Activated CD8-positive, alpha-beta memory T cell treated with anti-CD3 and anti-CD28 coated beads for 1 hour (primary cell): ENCODE measurements around the gene RPS17.
"Not testable (repeated sequence)": the region's sequence is repeated elsewhere in the genome, so short reads cannot be mapped to it uniquely, and the experiment has no call there.

Source experiments
- DNase-seq, 2 donors: peaks; one replicate each; pipeline ENCODE4 v3.0.0-alpha.2; 2020; ENCODE audit warnings: low read depth in 1 of 2; ENCODE audit errors: extremely low read depth in 1 of 2

The RPS17 gene

DNA sequence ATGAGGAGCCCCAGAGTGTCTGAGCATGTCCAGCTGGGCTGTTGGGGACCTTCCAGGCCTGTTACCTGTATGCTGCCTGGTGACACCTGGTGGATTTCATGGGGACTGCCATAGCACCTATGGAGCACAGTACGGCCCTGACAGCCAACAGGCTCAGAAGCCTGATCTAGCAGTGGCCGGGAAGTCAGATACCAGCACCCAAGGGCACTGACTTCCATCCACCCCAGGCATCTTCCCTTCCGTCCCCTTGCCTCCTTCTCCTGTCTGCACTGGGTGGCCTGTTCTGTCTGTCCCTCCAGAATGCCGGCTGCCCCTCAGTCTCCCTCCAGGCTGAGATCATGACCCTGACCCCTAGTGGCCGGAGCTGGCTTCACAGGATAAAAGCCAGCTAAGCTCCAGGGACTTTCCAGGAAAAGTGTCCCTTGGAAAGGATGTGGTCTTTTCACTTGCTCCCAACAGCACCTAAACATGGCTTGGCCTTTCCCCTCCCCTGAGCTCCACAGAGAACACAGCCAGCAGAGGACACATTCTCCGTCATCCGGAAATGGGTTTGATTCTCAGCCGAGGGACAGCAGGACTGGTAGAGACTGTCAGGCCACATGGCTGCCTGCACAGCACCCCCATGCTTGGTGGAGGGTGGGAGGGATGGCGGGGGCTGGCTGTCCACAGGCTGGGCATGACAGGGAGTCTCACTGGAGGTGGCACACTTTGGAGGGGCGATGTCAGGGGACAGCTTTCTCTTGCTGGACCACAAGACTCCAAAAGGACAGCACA, 9.5 kb downstream of the RPS17 start:
- DNase-seq = peak; percentile 22 to 37

DNA sequence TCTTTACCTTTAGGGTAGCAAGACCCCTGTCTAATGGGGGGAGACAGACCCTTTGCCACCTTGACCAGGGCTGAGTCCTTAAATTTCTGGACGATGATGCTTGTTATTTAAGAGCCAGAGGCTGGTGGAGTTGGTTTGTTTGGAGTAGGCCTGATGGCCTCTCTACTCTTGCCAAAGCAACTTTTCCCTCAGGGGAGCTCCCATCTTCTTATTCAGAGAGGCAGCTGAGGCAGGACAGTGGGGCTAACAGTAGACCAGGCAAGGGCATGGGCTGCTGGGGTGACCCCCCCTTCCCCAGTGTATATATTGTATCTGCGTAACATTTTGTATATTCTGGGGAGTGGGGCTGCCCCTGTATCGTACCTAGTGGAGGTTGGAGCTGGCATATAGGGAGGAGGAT, 10.3 kb downstream of the RPS17 start:
- no peak for DNase-seq

DNA sequence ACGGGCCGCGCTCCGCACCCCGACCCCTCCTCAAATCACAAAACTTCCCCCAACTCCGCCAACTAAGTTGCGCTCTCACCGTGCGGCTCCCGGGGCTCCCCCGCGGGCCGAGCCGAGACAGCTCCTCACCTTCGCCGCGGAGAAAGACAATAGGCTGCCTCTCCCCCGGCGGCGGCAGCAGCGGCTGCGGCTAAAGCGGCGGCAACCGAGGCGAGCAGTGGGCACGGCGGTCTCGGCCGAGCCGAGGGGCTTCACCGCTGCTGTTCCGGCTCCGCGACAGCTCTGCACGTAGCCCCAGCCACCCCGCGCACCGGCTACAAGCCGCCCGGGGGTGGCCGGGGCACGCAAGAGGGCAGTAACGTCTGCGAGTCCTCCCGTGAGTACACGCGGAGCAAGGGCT, 26.7 kb downstream of the RPS17 start:
- DNase-seq = not testable (repeated sequence)

DNA sequence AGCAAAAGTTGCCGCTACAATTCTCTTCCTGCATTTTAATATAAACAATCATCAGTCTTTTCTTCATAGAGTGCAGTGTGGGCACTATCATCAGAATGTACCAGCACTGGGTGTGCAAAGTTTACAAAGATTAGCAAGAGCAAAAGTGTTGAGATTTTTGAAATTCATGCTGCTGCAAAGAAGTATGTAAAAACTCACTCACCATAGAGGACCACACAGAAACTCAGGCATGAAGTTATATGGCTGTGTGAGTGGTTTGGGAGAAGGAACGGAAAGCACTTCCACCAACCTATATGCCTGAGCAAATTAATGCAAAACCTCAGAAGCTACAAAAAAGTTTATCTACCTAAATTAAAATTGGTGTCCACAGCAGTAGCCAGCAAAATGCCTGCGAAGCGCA, 32.6 kb downstream of the RPS17 start:
- DNase-seq = not testable (repeated sequence)

DNA sequence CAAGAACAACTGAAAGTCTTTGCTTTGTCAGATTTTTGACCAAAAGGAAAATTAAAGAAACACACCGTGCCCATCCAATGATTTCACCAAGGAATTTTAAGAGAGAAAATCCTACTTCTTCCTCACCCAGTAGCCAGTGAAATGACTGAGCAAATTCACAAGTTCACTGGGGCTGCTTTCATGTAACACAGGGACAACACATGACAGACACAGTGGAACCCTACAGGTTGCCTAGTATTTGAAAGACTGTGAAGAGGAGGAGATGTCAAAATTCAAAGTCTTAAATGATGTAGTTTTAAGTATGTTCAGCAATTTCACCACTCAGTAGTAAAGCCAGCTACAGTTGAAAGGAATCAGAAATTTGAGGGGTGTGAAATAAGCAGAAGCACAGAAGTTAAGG, 33.2 kb downstream of the RPS17 start:
- DNase-seq = not testable (repeated sequence)

DNA sequence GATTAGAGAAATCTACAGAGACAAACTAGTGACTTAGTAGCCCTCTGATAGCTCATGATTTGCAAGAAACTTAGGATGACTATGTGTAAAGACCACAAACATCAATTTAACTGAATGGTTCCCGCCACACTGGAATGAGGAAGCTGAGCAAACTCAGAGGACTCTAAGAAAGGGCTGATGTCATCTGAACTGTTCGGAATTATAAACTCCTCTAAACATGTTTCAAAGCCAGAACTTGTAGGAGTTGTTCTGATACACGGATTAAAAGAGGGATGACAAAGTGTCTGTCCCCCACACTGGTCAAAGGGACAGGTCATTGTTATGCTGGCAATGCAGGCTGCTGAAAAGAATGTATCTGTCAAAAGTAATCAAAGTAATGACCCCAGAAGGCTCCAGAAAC, 34.4 kb downstream of the RPS17 start:
- not testable (repeated sequence) for DNase-seq

DNA sequence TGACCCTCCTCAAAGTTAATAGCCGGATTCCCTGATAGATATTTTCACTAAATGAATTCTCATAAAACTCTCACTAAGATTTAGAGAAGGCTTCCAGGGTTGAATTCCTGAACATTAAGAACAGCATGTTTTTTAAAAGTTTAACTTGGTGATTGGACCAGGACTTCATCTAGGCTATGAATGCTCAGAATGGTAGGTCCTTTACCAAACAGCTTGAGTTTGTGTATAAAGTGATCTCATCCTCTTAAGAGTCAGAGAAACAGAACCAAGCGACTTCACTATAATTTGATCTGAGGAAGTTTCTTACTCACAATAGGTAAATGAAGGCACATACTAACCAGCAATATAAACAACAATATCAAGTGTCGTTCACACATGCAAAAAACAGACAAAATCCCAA, 36.2 kb downstream of the RPS17 start:
- DNase-seq = not testable (repeated sequence)

DNA sequence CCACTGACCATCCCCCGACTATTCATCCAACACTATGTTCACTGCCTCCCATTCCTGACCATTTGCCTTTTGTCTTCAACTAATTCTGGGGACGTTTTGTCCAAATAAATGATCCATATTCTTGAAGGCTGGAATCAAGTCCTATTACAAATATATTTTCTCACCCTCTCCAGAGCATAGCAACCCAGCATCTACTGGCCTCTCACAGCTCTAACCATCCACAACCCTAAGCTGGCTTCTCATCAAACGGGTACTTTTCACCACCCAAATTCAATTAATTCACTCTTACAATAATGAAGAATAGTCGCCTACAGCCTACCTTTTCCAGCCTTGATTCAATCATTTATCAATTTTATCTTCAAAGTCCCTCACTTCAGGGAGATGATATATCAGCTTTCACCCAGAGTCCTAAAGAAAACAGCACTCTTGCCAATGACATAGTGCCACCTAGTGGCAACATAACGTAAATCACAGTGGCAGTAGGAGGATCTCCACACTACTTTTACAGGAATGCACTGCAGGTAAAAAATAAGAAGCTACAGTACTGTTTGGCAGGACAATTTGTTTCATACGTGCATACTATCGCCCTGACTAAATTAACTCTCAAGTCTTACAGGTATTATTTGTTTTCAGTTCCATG, 37.4 kb downstream of the RPS17 start:
- DNase-seq = not testable (repeated sequence)

DNA sequence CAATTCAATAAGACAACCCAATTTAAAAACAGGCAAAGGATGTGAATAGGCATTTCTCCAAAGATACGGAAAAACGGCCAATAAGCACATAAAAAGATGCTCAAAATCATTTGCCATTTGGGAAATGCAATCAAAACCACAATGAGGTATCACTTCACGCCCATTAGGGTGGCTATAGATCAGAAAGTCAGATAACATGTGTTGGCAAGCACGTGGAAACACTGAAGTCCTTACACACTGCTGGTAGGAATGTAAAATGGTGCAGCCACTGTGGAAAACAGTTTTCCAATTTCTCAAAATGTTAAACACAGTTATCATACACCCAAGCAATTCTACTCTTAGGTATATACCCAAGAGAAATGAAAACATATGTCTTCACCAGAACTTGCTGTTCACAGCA, 39.5 kb downstream of the RPS17 start:
- not testable (repeated sequence) for DNase-seq

DNA sequence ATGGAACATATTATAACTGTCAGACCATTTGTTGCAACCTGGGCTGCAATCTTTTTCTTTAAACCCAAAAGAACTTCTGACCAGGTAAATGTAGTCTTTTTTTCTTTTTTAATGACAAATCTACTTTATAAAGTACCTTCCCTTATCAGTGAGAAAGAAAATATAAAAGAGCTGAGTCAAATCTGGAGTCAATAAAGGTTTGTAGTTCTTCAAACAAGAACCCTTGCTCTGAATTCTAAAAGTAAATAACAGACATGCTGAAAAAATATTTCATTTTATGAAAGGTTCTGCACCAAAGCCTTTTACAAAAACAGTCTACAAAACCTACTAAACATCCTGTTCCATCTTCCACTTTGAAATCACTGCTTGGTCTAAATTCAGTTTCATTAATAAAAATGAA, 42.3 kb downstream of the RPS17 start:
- not testable (repeated sequence) for DNase-seq

DNA sequence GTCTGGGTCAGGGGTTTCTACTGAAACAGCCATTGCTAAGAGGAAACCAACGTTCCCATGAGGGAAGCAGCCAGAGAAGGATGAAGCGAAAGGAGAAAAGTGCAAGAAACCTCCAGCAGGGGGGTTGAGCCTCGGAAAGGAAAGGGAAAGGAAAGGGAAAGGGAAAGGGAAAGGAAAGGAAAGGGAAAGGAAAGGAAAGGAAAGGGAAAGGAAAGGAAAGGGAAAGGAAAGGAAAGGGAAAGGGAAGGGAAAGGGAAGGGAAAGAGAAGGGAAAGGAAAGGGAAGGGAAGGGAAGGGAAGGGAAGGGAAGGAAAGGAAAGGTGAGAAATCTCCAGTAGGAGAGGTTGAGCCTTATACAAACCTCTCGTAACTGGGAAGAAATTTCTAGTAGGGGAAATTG, 52.0 kb downstream of the RPS17 start:
- not testable (repeated sequence) for DNase-seq

DNA sequence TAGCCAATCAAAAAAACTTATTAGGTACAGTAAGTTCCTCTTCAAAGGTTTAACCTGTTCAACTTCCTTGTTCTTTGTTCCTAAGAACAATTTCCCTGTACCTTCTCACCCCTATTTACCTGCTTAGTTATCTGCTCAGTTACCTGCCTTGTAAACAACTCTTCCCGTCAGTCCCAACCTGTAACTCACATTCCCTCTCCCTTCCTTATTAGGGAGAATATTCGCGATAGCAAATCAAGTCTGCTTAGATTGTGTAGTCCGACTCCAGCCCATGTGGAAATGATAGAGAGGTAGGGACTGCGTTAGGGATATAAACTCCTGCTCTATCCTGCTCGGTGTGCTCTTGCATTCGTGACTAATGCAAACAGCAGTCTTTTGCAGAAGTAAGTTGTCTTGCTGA, 53.2 kb downstream of the RPS17 start:
- DNase-seq = not testable (repeated sequence)
